Right lobe of liver (tissue), 4 donors: ENCODE measurements around the gene CCDC178.

Experiments used
- POLR2A ChIP-seq: fragments of 450-650 bp; IDR thresholded peaks from one replicate; pipeline ENCODE4 v1.6.1; 2017; ENCODE audit warnings: antibody characterized with exemption, mild to moderate bottlenecking
- TF ChIP-seq, protein P1 (sequence below), 4 donors: fragments of 200-600 bp in 3 of 4; fragments of 450-650 bp in 1 of 4; IDR thresholded peaks; one replicate each; pipeline versions ENCODE4 v1.5.1 to v1.8.0; 2016 to 2022; ENCODE audit warnings: antibody characterized with exemption in 4 of 4, mild to moderate bottlenecking in 2 of 4
- donor health status: DM: no; HTN: no; CAD: no.
- donor health status: DM: no; HTN: no; CAD: no.
- donor health status: DM: no; HTN: yes; CAD: no.

- TF ChIP-seq, protein P1, sequence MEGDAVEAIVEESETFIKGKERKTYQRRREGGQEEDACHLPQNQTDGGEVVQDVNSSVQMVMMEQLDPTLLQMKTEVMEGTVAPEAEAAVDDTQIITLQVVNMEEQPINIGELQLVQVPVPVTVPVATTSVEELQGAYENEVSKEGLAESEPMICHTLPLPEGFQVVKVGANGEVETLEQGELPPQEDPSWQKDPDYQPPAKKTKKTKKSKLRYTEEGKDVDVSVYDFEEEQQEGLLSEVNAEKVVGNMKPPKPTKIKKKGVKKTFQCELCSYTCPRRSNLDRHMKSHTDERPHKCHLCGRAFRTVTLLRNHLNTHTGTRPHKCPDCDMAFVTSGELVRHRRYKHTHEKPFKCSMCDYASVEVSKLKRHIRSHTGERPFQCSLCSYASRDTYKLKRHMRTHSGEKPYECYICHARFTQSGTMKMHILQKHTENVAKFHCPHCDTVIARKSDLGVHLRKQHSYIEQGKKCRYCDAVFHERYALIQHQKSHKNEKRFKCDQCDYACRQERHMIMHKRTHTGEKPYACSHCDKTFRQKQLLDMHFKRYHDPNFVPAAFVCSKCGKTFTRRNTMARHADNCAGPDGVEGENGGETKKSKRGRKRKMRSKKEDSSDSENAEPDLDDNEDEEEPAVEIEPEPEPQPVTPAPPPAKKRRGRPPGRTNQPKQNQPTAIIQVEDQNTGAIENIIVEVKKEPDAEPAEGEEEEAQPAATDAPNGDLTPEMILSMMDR (IDR thresholded peaks at IDR 0.05) = no peak
- TF ChIP-seq POLR2A = no peak
Measured at GRCh38 chr18:33107511-33107910, 333.0 kb downstream of the CCDC178 start.
